Endothelial cell of umbilical vein (primary cell): ENCODE results near the gene HDAC8. TPM values are rescaled to one million over a fixed set of nuclear protein-coding genes. Genes with fewer than 3 reads are reported as not detected.

ENCODE experiments used
- BruUV-seq: library from RNA; stranded (reverse); fragments of 400-500 nt; replicated peaks from 2 replicates; lab custom pipeline; 2021; lab: Mats Ljungman, UMichigan
- CTCF ChIA-PET: fragments of 300-600, 350-600 bp; sonication (Branson Sonifier 250); formaldehyde crosslinking; loops from one replicate; lab custom pipeline; 2021; ENCODE audit warnings: antibody characterized with exemption, inconsistent platforms; lab: Charles Lee
- POLR2A ChIA-PET: fragments of 300-600, 350-600 bp; sonication (Branson Sonifier 250); formaldehyde crosslinking; loops from one replicate; lab custom pipeline; 2021; ENCODE audit warnings: antibody characterized with exemption, inconsistent platforms; lab: Charles Lee
- DNase-seq: peaks from one replicate; pipeline ENCODE4 v3.0.0-alpha.2; 2011; ENCODE audit warnings: low read depth, low spot score
- FAIRE-seq: peaks from 2 replicates; lab custom pipeline; 2011; peaks lifted over from hg19 to GRCh38; lab: Jason Lieb, UNC
- H2AFZ ChIP-seq: 2 replicates; pipeline ENCODE4 v1.6.0; 2012; ENCODE audit warnings: low read depth, low read length, control low read depth, inconsistent platforms
- H3K27ac ChIP-seq: 2 replicates; pipeline ENCODE4 v1.5.1; 2011; ENCODE audit warnings: low read depth, mild to moderate bottlenecking, control low read depth, low read length, moderate library complexity; ENCODE audit not compliant: insufficient read depth
- H3K27me3 ChIP-seq, 2 experiments: 2 replicates each; pipeline versions ENCODE4 v1.6.0 to v1.6.1; 2011; ENCODE audit warnings: low read length in 2 of 2, mixed read lengths in 1 of 2; ENCODE audit not compliant: control insufficient read depth in 2 of 2, insufficient read depth in 2 of 2
- H3K36me3 ChIP-seq, 2 experiments: 2 replicates in 1 of 2; 3 replicates in 1 of 2; pipeline ENCODE4 v1.5.1; 2011; ENCODE audit warnings: low read length in 2 of 2, mild to moderate bottlenecking in 1 of 2, moderate library complexity in 1 of 2; ENCODE audit not compliant: control insufficient read depth in 2 of 2, insufficient read depth in 2 of 2; ENCODE audit errors: extremely low read depth in 1 of 2
- H3K4me1 ChIP-seq: 3 replicates; pipeline ENCODE4 v1.5.1; 2011; ENCODE audit warnings: mild to moderate bottlenecking, low read length; ENCODE audit not compliant: control insufficient read depth, insufficient read depth; ENCODE audit errors: extremely low read depth
- H3K4me2 ChIP-seq: 2 replicates; pipeline ENCODE4 v1.6.1; 2011; ENCODE audit warnings: low read length, control low read depth, mixed read lengths; ENCODE audit not compliant: insufficient read depth
- H3K4me3 ChIP-seq, 3 experiments: fragments of 200-600 bp in 1 of 3; sonication (generic), shearing (Covaris generic) in 1 of 3; replicated peaks in 1 of 3; 2 replicates each; pipeline ENCODE4 v1.5.1; 2011 to 2016; ENCODE audit warnings: control low read depth in 3 of 3, low read length in 3 of 3, mild to moderate bottlenecking in 2 of 3, inconsistent platforms in 1 of 3, low read depth in 1 of 3, moderate library complexity in 1 of 3; ENCODE audit not compliant: insufficient read depth in 1 of 3
- H3K79me2 ChIP-seq: 2 replicates; pipeline ENCODE4 v1.6.0; 2012; ENCODE audit warnings: low read length, inconsistent platforms; ENCODE audit not compliant: control insufficient read depth, insufficient read depth
- H3K9ac ChIP-seq: replicated peaks from 2 replicates; pipeline ENCODE3; 2011; ENCODE audit warnings: low read length, control low read depth; ENCODE audit not compliant: insufficient read depth; ENCODE audit errors: extremely low read depth
- H3K9me1 ChIP-seq: replicated peaks from 3 replicates; pipeline ENCODE4 v1.6.0; 2011; ENCODE audit warnings: mild to moderate bottlenecking, low read length; ENCODE audit not compliant: control insufficient read depth, insufficient read depth; ENCODE audit errors: extremely low read depth
- H3K9me3 ChIP-seq: replicated peaks from 2 replicates; pipeline ENCODE4 v1.5.1; 2012; ENCODE audit warnings: low read length, inconsistent platforms; ENCODE audit not compliant: control insufficient read depth, insufficient read depth
- H4K20me1 ChIP-seq: replicated peaks from 2 replicates; pipeline ENCODE3; 2011; ENCODE audit warnings: mild to moderate bottlenecking, low read length; ENCODE audit not compliant: control insufficient read depth, insufficient read depth; ENCODE audit errors: extremely low read depth
- EZH2 ChIP-seq: IDR thresholded peaks from 2 replicates; pipeline ENCODE4 v1.6.1; 2012; ENCODE audit warnings: borderline replicate concordance, low read depth, mild to moderate bottlenecking, moderate library complexity, low read length, inconsistent platforms; ENCODE audit not compliant: severe bottlenecking
- FOS ChIP-seq: IDR thresholded peaks from 2 replicates; pipeline ENCODE4 v1.6.1; 2011; ENCODE audit warnings: mild to moderate bottlenecking, low read length, moderate library complexity, borderline replicate concordance; ENCODE audit not compliant: insufficient read depth
- GATA2 ChIP-seq: IDR thresholded peaks from 2 replicates; pipeline ENCODE4 v1.7.0; 2011; ENCODE audit warnings: low read depth, mild to moderate bottlenecking, moderate library complexity, mixed read lengths, low read length; ENCODE audit not compliant: insufficient read length, insufficient read depth
- JUN ChIP-seq: IDR thresholded peaks from 2 replicates; pipeline ENCODE4 v1.6.1; 2011; ENCODE audit warnings: borderline replicate concordance, low read depth; ENCODE audit not compliant: insufficient read length, insufficient read depth
- MAX ChIP-seq: IDR thresholded peaks from 2 replicates; pipeline ENCODE4 v1.6.1; 2011; ENCODE audit not compliant: insufficient read depth, insufficient read length
- MYC ChIP-seq: IDR thresholded peaks from one replicate; pipeline ENCODE4 v1.6.1; 2011; ENCODE audit warnings: mild to moderate bottlenecking, low read depth, low read length
- POLR2A ChIP-seq: IDR thresholded peaks from 2 replicates; pipeline ENCODE4 v1.6.1; 2012; ENCODE audit warnings: low read depth, mild to moderate bottlenecking, control low read depth, low read length
- POLR2AphosphoS5 ChIP-seq: IDR thresholded peaks from 2 replicates; pipeline ENCODE4 v1.6.1; 2012; ENCODE audit warnings: low read depth, mild to moderate bottlenecking, control low read depth, low read length, moderate library complexity; ENCODE audit not compliant: insufficient read depth
- dilution Hi-C: fragments of 300-500 bp; cut with MboI; formaldehyde crosslinking; loops from one replicate; pipeline ENCODE4 v1.15.0; 2019; ENCODE audit warnings: low sequenced_read_pairs; ENCODE audit not compliant: extremely low pct_ligation_motif_present
- intact Hi-C: fragments of 100-400 bp; cut with micrococcal nuclease; formaldehyde crosslinking; loops from one replicate; pipeline ENCODE4 v1.10.0; 2022
- polyA plus RNA-seq, 4 experiments: library from polyadenylated mRNA; depleted of rRNA in 3 of 4; stranded (reverse) in 3 of 4; unstranded in 1 of 4; fragments of >200 nt; gene quantifications; 2 replicates each; pipeline versions ENCODE4 v1.2.1 to v1.2.3, GENCODE V29; 2011 to 2012; ENCODE audit warnings: missing spikeins in 1 of 4
- total RNA-seq: library from RNA; stranded (reverse); gene quantifications from 2 replicates; pipeline ENCODE4 v1.2.3, GENCODE V29; 2021
- TF ChIP-seq, protein P1 (sequence below), 2 donors: IDR thresholded peaks; 1 replicate in 1 of 2; 2 replicates in 1 of 2; pipeline ENCODE4 v1.5.1; 2011; ENCODE audit warnings: low read length in 2 of 2, mild to moderate bottlenecking in 2 of 2, moderate library complexity in 2 of 2, control low read depth in 1 of 2, inconsistent platforms in 1 of 2, low read depth in 1 of 2; ENCODE audit not compliant: insufficient read depth in 1 of 2; ENCODE audit errors: extremely low read depth in 1 of 2

HDAC8 gene
- total and polyA plus RNA-seq, 2 donors (not counting 3 experiments of a cell fraction or from before 2014, with no cell fraction given) = 17.6 to 37.2 TPM

- Histone ChIP-seq H3K27ac (no peak overlapping the region), H3K36me3 (no peaks in the 10 kb centered on the region), H3K4me3 (no peak overlapping the region), H3K9me1 (no peaks in the 10 kb centered on the region), H3K79me2 (no peaks in the 10 kb centered on the region), H4K20me1 (no peaks in the 10 kb centered on the region), H3K4me2 (no peak overlapping the region), H3K9me3 (no peaks in the 10 kb centered on the region), H3K27me3 (no peaks in the 10 kb centered on the region), H3K4me1 (no peaks in the 10 kb centered on the region), H3K9ac (no peak overlapping the region), H2AFZ (no peak overlapping the region)
- DNase-seq (no peak), FAIRE-seq (no peak)
- intact Hi-C loops (no loop called here), dilution Hi-C loops (no loop called here)
- ChIA-PET POLR2A (no interaction called here), CTCF (no interaction called here)
- BruUV-seq = no TSS peak
- TF ChIP-seq POLR2AphosphoS5 (no peak), POLR2A (no peak), FOS (no peak), MAX (no peak), MYC (no peak)
Measured at GRCh38 chrX:72365126-72365525, 207.5 kb downstream of the HDAC8 start.

GRCh38 chrX:72360326-72360725, 212.3 kb downstream of the HDAC8 start:
- Histone ChIP-seq H4K20me1 (no peaks in the 10 kb centered on the region), H3K9me3 (no peaks in the 10 kb centered on the region), H3K4me2 (no peak overlapping the region), H3K27ac (no peak overlapping the region), H3K4me1 (no peaks in the 10 kb centered on the region), H3K9ac (no peak overlapping the region), H3K4me3 (no peak overlapping the region), H3K79me2 (no peaks in the 10 kb centered on the region), H2AFZ (no peak overlapping the region), H3K36me3 (no peaks in the 10 kb centered on the region), H3K9me1 (no peaks in the 10 kb centered on the region), H3K27me3 (no peaks in the 10 kb centered on the region)
- no peak for DNase-seq
- intact Hi-C loops = no loop called here
- dilution Hi-C loops = no loop called here
- ChIA-PET CTCF (no interaction called here), POLR2A (no interaction called here)
- TF ChIP-seq GATA2 = no peak
- TF ChIP-seq, protein P1, sequence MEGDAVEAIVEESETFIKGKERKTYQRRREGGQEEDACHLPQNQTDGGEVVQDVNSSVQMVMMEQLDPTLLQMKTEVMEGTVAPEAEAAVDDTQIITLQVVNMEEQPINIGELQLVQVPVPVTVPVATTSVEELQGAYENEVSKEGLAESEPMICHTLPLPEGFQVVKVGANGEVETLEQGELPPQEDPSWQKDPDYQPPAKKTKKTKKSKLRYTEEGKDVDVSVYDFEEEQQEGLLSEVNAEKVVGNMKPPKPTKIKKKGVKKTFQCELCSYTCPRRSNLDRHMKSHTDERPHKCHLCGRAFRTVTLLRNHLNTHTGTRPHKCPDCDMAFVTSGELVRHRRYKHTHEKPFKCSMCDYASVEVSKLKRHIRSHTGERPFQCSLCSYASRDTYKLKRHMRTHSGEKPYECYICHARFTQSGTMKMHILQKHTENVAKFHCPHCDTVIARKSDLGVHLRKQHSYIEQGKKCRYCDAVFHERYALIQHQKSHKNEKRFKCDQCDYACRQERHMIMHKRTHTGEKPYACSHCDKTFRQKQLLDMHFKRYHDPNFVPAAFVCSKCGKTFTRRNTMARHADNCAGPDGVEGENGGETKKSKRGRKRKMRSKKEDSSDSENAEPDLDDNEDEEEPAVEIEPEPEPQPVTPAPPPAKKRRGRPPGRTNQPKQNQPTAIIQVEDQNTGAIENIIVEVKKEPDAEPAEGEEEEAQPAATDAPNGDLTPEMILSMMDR (IDR thresholded peaks at IDR 0.05; ENCODE audit: extremely low read depth in 1 of 2, insufficient read depth in 1 of 2, low read depth in 1 of 2, low read length in 2 of 2) = no peak
- TF ChIP-seq MYC = no peak
- no peak for TF ChIP-seq POLR2A
- no peak for TF ChIP-seq FOS
- TF ChIP-seq MAX = no peak
- TF ChIP-seq EZH2 = no peak
- TF ChIP-seq POLR2AphosphoS5 = no peak
- no peak for TF ChIP-seq JUN
- no TSS peak for BruUV-seq
- FAIRE-seq = no peak
